ENCODE data around the gene C19orf47.

DNA sequence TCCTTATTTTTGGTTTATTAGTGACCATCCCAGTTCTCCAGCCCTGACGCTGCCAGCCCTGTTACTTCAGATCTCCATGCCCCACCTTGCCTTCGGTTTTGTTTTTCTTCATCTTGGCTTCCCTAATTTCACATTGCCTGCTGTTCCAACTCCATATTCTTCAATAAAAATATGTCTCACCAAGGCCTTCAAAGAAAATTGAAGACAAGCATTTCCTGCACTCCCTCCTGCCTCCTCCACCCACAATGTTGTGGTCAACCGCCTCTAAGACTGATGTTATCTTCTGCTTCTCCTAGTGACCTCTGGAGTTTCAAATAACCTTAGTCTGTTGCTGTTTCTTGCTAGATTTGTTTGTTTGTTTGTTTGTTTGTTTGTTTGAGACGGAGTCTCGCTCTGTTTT lies 14.9 kb upstream of the C19orf47 start:
- TF ChIP-seq POLR2A (IDR thresholded peaks at IDR 0.05) (no peak), POLR2AphosphoS5 (IDR thresholded peaks at IDR 0.05) (no peak)
